ENCODE data around the gene AAGAB.

Gene AAGAB

GRCh38 chr15:67152429-67152828 is 102.0 kb downstream of the AAGAB start:
- TF ChIP-seq, protein P1, sequence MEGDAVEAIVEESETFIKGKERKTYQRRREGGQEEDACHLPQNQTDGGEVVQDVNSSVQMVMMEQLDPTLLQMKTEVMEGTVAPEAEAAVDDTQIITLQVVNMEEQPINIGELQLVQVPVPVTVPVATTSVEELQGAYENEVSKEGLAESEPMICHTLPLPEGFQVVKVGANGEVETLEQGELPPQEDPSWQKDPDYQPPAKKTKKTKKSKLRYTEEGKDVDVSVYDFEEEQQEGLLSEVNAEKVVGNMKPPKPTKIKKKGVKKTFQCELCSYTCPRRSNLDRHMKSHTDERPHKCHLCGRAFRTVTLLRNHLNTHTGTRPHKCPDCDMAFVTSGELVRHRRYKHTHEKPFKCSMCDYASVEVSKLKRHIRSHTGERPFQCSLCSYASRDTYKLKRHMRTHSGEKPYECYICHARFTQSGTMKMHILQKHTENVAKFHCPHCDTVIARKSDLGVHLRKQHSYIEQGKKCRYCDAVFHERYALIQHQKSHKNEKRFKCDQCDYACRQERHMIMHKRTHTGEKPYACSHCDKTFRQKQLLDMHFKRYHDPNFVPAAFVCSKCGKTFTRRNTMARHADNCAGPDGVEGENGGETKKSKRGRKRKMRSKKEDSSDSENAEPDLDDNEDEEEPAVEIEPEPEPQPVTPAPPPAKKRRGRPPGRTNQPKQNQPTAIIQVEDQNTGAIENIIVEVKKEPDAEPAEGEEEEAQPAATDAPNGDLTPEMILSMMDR (IDR thresholded peaks at IDR 0.05; ENCODE audit: low read depth, low read length, missing control alignments): no peak
- no peak for DNase-seq (ENCODE audit: low read depth)

More at GRCh38 chr15:67152429-67152828, 102.0 kb downstream of the AAGAB start:
- H3K4me3 ChIP-seq (ENCODE audit: low read depth, low read length): no peak overlapping the region
